Skeletal muscle tissue (tissue), 4 donors: Measurements from ENCODE around the gene PRKN. TPM values are rescaled to one million over a fixed set of nuclear protein-coding genes. Genes with fewer than 3 reads are reported as not detected.

ENCODE experiments used
- H3K27ac ChIP-seq: one replicate; pipeline ENCODE4 v1.7.0; 2013; ENCODE audit warnings: mild to moderate bottlenecking, low read depth, low read length, inconsistent platforms
- H3K27me3 ChIP-seq, 3 donors: one replicate each; pipeline ENCODE4 v1.7.0; 2013; ENCODE audit warnings: low read length in 3 of 3; ENCODE audit not compliant: control insufficient read depth in 3 of 3, insufficient read depth in 3 of 3
- H3K36me3 ChIP-seq, 3 donors: one replicate each; pipeline ENCODE4 v1.7.0; 2013; ENCODE audit warnings: low read length in 3 of 3; ENCODE audit not compliant: control insufficient read depth in 3 of 3, insufficient read depth in 3 of 3
- H3K4me1 ChIP-seq, 3 donors: one replicate each; pipeline ENCODE4 v1.7.0; 2013; ENCODE audit warnings: low read length in 3 of 3, mild to moderate bottlenecking in 3 of 3; ENCODE audit not compliant: control insufficient read depth in 3 of 3, insufficient read depth in 3 of 3
- H3K4me3 ChIP-seq, 3 donors: one replicate each; pipeline ENCODE4 v1.7.0; 2013; ENCODE audit warnings: low read length in 3 of 3
- H3K9ac ChIP-seq, 3 donors: one replicate each; pipeline ENCODE4 v1.7.0; 2013; ENCODE audit warnings: low read length in 3 of 3, mild to moderate bottlenecking in 3 of 3, moderate library complexity in 2 of 3, low read depth in 1 of 3
- H3K9me3 ChIP-seq, 3 donors: one replicate each; pipeline ENCODE4 v1.7.0; 2013; ENCODE audit warnings: low read length in 3 of 3; ENCODE audit not compliant: control insufficient read depth in 3 of 3
- total RNA-seq: library from RNA; depleted of rRNA; stranded (reverse); fragments of >200 nt; gene quantifications from one replicate; pipeline ENCODE4 v1.2.3, GENCODE V29; 2014
- donor health status: Osteomylitis.

Gene PRKN
- total RNA-seq, 1 donor from 2014 or later, result 16.7 TPM

DNA sequence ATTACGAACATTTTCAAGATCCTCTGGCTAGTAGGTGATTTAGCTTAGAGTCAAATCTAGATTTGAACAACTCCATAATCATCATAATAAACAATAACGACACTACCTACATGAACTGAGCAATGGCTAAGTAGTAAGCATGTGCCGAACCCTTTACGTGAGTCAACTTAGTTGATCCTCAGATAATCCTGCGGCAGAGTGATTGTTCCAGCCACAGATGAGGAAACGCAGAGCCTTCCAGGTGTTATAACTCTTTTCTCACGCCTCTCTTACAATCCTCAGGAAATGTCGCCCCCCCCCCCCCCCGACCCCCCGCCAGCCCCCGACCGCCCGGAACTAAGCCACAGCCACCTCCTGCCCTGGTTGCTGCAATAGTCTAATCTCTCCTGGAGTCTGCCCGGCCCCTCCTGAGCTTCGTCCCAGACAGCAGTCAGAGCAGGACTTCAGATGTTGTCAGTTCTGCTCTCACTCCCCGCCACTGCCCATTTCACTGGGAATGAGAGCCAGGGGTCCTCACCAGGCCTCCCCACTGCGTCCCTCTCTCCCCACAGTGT, 1312.2 kb downstream of the PRKN start:
- Histone ChIP-seq H3K27me3 (no peaks in the 10 kb centered on the region), H3K36me3 (no peaks in the 10 kb centered on the region), H3K4me3 (no peak overlapping the region), H3K27ac (no peak overlapping the region), H3K9me3 (peaks cover 0 to 4% (median 0%) of the 10 kb centered on the region in 3 donors), H3K9ac (peak overlapping the region in 1 of 3 donors; percentile 16), H3K4me1 (peaks cover 37 to 40% (median 39%) of the 10 kb centered on the region in 3 donors)

DNA sequence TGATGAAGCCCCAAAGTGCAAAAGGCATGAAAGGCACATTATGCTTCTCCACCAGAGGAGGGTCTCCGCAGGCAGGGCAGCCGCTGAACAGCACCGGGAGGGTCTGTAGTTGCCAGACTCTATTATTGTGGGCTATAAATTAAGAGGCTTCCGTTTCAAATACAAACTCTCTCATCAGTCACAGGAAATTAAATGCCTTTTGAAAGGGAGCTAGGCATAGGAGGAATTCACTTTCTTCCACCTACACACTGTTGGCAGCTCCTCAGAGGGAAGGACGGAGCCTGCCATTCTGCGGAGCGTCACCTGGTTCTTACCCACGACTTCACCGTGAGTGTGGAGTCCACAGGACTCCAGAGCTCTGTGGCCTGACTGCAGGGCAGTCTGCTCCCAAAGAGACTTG, 1312.9 kb downstream of the PRKN start:
- peak overlapping the region in 2 of 3 donors; percentile 34 to 52 for H3K4me3 ChIP-seq
- peaks cover 37 to 42% (median 42%) of the 10 kb centered on the region in 3 donors for H3K4me1 ChIP-seq
- no peak overlapping the region for H3K27ac ChIP-seq
- H3K27me3 ChIP-seq, result no peaks in the 10 kb centered on the region
- no peaks in the 10 kb centered on the region for H3K36me3 ChIP-seq
- H3K9me3 ChIP-seq, result peaks cover 0 to 4% (median 0%) of the 10 kb centered on the region in 3 donors
- peak overlapping the region; percentile 16 to 85 (median 34) for H3K9ac ChIP-seq

DNA sequence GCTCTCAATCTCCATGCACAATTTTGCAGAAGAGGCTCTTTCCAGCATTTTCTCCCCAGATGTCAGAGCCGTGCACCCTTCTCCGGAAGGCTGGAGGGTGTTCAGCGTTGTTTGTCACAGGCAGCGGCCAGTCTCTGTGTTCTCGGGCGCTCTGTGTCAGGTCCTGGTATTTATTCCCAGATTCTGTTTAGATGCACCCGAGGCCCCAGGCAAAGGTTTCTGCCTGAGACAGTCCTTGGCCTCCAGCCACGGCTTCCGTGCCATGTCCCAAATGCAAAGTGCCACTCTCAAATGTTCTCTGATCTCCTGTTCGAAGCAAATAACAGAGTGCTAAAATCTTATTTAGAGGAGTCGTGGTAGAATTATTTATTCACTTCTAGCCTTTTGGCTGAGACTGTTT, 1313.4 kb downstream of the PRKN start:
- Histone ChIP-seq H3K27ac (peak overlapping the region; percentile 78), H3K4me1 (peaks cover 37 to 47% (median 45%) of the 10 kb centered on the region in 3 donors), H3K27me3 (no peaks in the 10 kb centered on the region), H3K9ac (peak overlapping the region; percentile 14 to 85 (median 25)), H3K36me3 (no peaks in the 10 kb centered on the region), H3K9me3 (peaks cover 0 to 4% (median 0%) of the 10 kb centered on the region in 3 donors), H3K4me3 (peak overlapping the region; percentile 34 to 60 (median 58))

DNA sequence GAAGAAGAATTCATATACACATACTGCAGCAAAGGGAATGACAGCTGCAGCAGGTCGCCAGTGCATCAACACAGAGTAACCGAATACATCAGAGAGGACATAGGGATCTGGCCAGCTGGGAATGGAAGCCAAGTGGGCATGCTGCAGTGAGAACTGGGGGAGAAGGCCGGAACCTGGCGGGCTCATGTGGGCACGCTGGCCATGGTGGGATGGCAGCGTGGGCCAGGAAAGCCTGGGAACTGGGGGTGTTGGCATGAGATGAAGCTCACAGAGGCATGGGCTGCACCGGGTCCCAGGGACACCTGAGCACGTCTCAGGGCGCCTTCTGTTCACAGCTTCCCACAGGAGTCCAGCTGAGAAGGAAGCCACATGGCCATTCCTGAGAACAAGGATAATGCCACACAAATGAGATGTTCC, 1314.2 kb downstream of the PRKN start:
- Histone ChIP-seq H3K9ac (peak overlapping the region; percentile 46 to 85 (median 75)), H3K27ac (peak overlapping the region; percentile 78), H3K4me1 (peaks cover 33 to 43% (median 38%) of the 10 kb centered on the region in 3 donors), H3K4me3 (peak overlapping the region; percentile 51 to 60 (median 58)), H3K9me3 (peaks cover 0 to 4% (median 0%) of the 10 kb centered on the region in 3 donors), H3K36me3 (no peaks in the 10 kb centered on the region), H3K27me3 (no peaks in the 10 kb centered on the region)

DNA sequence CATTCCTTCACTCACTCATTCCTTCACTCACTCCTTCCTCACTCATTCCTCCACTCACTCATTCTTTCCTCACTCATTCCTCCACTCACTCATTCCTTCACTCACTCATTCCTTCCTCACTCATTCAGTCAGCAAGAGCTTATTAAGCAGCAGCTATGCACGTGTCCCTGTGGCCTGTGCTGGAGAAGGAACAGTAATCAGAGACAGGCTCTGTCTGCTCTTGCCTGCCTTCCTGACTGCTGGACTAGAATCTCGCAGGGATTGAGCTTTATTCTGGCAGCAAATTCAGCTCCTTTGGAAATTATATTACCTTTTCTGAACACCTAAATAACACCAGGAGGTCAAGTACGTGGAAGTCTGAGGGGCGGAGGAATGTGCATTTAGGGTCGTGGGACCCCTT, 1314.8 kb downstream of the PRKN start:
- Histone ChIP-seq H3K27ac (peak overlapping the region; percentile 78), H3K4me3 (peak overlapping the region; percentile 51 to 60 (median 58)), H3K4me1 (peaks cover 30 to 40% (median 36%) of the 10 kb centered on the region in 3 donors)

DNA sequence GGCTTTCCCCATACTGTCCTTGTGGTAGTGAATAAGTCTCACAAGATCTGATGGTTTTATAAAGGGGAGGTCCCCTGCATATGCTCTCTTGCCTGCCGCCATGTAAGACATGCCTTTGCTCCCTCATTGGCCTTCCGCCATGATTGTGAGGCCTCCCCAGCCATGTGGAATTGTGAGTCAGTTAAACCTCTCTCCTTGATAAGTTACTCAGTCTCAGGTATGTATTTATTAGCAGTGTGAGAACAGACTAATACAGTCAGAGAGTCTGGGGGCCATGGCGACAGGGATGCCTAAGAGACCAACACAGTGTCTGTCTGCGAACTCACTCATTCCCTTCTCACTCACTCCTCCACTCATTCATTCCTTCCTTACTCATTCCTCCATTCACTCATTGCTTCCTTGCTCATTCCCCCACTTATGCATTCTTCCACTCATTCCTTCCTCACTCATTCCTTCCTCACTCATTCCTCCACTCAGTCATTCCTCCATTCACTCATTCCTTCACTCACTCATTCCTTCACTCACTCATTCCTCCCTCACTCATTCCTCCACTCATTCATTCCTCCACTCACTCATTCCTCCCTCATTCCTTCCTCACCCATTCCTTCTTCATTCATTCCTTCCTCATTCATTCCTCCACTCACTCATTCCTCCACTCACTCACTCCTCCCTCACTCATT, 1316.2 kb downstream of the PRKN start:
- Histone ChIP-seq H3K9ac (no peak overlapping the region), H3K27me3 (no peaks in the 10 kb centered on the region), H3K27ac (no peak overlapping the region), H3K9me3 (peaks cover 0 to 4% (median 0%) of the 10 kb centered on the region in 3 donors), H3K36me3 (no peaks in the 10 kb centered on the region), H3K4me1 (peaks cover 27 to 42% (median 37%) of the 10 kb centered on the region in 3 donors), H3K4me3 (no peak overlapping the region)

More for the DNA sequence above, 1314.8 kb downstream of the PRKN start:
- H3K9me3 ChIP-seq, result peaks cover 0 to 4% (median 0%) of the 10 kb centered on the region in 3 donors
- H3K36me3 ChIP-seq, result no peaks in the 10 kb centered on the region
- no peaks in the 10 kb centered on the region for H3K27me3 ChIP-seq
- peak overlapping the region; percentile 46 to 85 (median 75) for H3K9ac ChIP-seq

DNA sequence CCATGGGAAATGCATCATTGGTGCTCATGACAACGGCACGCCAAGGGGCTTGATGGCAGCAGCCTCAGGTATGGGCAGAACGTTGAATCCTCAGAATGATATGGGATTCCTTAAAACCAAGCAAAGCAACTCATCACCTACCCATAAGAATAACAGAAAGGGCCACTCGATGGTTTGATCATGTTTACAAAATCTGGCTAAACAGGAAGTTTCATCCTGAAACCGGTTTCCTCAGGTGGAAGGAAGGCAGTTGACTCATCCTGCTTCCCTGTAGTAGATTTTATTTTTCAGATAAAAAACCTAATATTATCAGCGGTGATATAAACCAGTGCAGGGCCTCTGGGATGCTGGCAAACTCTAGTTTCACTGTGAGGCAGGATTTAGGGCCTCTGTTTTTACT, 1316.8 kb downstream of the PRKN start:
- Histone ChIP-seq H3K27ac (no peak overlapping the region), H3K9me3 (peaks cover 0 to 4% (median 0%) of the 10 kb centered on the region in 3 donors), H3K4me1 (peaks cover 27 to 42% (median 40%) of the 10 kb centered on the region in 3 donors), H3K27me3 (no peaks in the 10 kb centered on the region), H3K9ac (no peak overlapping the region), H3K4me3 (no peak overlapping the region), H3K36me3 (no peaks in the 10 kb centered on the region)

DNA sequence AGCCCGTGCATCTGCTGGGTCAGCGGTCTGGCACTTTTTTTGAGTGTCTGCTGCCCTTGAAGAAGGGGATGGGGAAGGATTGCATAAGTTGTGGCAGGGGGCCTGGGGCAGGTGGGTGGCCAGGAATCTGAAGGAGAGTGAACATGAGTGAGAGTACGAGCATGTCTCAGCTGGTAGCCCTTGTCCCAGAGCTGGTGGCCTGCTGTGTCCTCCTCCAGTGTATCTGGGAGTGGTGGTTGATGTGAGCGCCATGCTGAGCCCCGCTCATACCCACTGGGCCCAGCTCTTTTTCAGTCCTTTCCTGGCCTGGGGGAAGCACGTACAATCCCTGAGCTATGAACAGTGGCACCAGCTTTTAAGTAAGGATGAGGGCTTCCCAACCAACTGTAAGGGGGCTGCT, 1317.5 kb downstream of the PRKN start:
- H3K27ac ChIP-seq, result no peak overlapping the region
- H3K27me3 ChIP-seq, result no peaks in the 10 kb centered on the region
- H3K36me3 ChIP-seq, result no peaks in the 10 kb centered on the region
- H3K9me3 ChIP-seq, result peaks cover 0 to 4% (median 0%) of the 10 kb centered on the region in 3 donors
- H3K9ac ChIP-seq, result no peak overlapping the region
- no peak overlapping the region for H3K4me3 ChIP-seq
- peaks cover 26 to 40% (median 39%) of the 10 kb centered on the region in 3 donors for H3K4me1 ChIP-seq

DNA sequence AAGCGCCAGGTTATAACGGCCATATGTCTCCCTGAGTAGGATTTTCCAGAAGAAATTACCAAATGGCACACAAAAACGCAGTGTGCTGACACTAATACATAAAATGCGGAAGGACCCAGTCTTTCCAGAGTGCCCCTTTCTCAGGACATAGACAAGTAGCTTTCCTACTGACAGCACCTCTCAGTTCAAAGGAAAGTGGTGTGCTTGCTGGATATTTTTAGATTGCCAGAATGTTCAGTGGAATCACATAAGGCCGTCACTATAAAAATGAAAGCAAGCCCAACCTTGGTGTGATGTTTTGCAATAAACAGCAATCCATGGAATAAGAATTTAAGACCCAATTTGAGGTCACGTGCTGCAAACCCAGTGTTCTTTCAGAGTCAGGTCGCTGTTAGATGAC, 1318.2 kb downstream of the PRKN start:
- H3K36me3 ChIP-seq, result no peaks in the 10 kb centered on the region
- H3K27me3 ChIP-seq, result no peaks in the 10 kb centered on the region
- H3K9me3 ChIP-seq, result peaks cover 0 to 4% (median 0%) of the 10 kb centered on the region in 3 donors
- H3K27ac ChIP-seq, result peak overlapping the region; percentile 28
- H3K9ac ChIP-seq, result peak overlapping the region in 1 of 3 donors; percentile 18
- no peak overlapping the region for H3K4me3 ChIP-seq
- H3K4me1 ChIP-seq, result peaks cover 19 to 33% (median 32%) of the 10 kb centered on the region in 3 donors

DNA sequence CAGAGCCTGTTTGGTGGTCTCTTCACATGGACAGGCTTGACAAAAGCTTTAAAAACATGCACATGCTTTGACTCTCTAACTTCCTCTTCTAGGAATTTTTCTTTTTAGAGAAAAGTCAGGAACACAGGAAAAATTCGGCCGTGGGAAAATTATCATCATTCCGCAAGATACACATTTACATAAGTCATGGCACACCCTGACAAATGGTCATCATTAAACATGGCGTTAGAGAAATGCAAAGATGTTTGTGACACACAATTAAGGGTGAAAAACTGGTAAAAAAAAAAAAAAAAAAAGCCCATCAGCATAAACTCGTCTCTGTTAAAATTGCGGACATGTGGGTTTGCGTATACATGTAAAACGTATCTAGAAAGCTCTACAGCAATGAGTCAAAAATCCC, 1319.5 kb downstream of the PRKN start:
- no peaks in the 10 kb centered on the region for H3K36me3 ChIP-seq
- no peak overlapping the region for H3K27ac ChIP-seq
- no peak overlapping the region for H3K9ac ChIP-seq
- H3K4me1 ChIP-seq, result peaks cover 6 to 22% (median 19%) of the 10 kb centered on the region in 3 donors
- H3K9me3 ChIP-seq, result peaks cover 0 to 4% (median 0%) of the 10 kb centered on the region in 3 donors
- no peak overlapping the region for H3K4me3 ChIP-seq
- H3K27me3 ChIP-seq, result no peaks in the 10 kb centered on the region
